ENCODE measurements around the gene IFRD2. TPM values are rescaled to one million over a fixed set of nuclear protein-coding genes. Genes with fewer than 3 reads are reported as not detected.

The IFRD2 gene
- total and polyA plus RNA-seq, 10 donors: 40.2 to 76.7 (median 56.3) TPM

DNA sequence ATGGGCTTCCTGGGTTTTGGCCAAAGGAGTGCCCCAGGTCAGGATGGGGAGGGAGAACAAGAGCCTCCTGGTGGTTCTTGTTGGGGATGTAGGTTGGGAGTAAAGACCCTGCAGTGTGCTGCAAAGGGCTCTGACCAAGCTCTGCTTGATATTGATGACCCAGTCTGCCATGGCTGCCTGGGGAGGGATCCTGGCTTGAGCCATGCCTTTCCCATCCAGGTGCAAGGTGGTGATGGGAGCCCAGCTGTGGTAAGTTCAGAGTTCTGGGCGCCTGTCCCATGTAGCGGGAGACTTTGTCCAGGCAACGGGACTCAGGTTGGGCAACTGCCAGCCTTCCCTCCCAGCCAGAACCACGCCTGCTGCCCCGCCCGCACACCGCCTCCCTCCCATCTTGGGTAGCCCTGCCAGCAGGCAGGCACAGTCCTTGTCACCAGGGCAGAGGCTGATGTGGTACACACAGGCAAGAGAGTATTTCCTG is 53.6 kb downstream of the IFRD2 start:
- H3K36me3 ChIP-seq: peaks cover 0 to 38% (median 11%) of the 10 kb centered on the region in 6 donors
- intact Hi-C loops (cut with DNase I; ENCODE audit: low total_unique reads): loop anchor here (10.0 kb wide), 1 partner anchor 86 kb away; the partner anchor contains the start of genes HYAL2 and TUSC2
- no peaks in the 10 kb centered on the region for H3K9me3 ChIP-seq
- 25 to 54% (median 28%) methylated on average over 7 of the region's 7 CpGs; no CpG with 5 or more reads in 1 of the 5 donors for WGBS, 5 donors
- peaks cover 58 to 77% (median 70%) of the 10 kb centered on the region in 6 donors for H3K4me1 ChIP-seq
- peak; percentile 92 for DNase-seq
- no peaks in the 10 kb centered on the region for H3K27me3 ChIP-seq (replicated peaks in 1 of 7)
- TF ChIP-seq, protein P1, sequence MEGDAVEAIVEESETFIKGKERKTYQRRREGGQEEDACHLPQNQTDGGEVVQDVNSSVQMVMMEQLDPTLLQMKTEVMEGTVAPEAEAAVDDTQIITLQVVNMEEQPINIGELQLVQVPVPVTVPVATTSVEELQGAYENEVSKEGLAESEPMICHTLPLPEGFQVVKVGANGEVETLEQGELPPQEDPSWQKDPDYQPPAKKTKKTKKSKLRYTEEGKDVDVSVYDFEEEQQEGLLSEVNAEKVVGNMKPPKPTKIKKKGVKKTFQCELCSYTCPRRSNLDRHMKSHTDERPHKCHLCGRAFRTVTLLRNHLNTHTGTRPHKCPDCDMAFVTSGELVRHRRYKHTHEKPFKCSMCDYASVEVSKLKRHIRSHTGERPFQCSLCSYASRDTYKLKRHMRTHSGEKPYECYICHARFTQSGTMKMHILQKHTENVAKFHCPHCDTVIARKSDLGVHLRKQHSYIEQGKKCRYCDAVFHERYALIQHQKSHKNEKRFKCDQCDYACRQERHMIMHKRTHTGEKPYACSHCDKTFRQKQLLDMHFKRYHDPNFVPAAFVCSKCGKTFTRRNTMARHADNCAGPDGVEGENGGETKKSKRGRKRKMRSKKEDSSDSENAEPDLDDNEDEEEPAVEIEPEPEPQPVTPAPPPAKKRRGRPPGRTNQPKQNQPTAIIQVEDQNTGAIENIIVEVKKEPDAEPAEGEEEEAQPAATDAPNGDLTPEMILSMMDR (IDR thresholded peaks at IDR 0.05 in 8 of 11, conservative IDR thresholded peaks at IDR 0.05 in 3 of 11): peak in 1 of 11 experiments; percentile 17
- TF ChIP-seq POLR2A (IDR thresholded peaks at IDR 0.05): no peak
- TF ChIP-seq POLR2AphosphoS5 (IDR thresholded peaks at IDR 0.05): peak; percentile 64 to 80 (median 68)
- peak overlapping the region; percentile 94 to 99 (median 96) for H3K27ac ChIP-seq
- H3K4me3 ChIP-seq: peak overlapping the region; percentile 87 to 98 (median 92)

GRCh38 chr3:50237754-50238548 is 54.3 kb downstream of the IFRD2 start:
- Histone ChIP-seq H3K4me3 (peak overlapping the region; percentile 87 to 98 (median 92)), H3K27me3 (replicated peaks in 1 of 7) (no peaks in the 10 kb centered on the region), H3K4me1 (peaks cover 52 to 76% (median 64%) of the 10 kb centered on the region in 6 donors), H3K36me3 (peaks cover 0 to 37% (median 11%) of the 10 kb centered on the region in 6 donors), H3K9me3 (no peaks in the 10 kb centered on the region), H3K27ac (peak overlapping the region; percentile 94 to 99 (median 96))
- intact Hi-C loops (cut with DNase I; ENCODE audit: low total_unique reads): loop anchor here (10.0 kb wide), 1 partner anchor 87 kb away; the partner anchor contains the start of genes HYAL2 and TUSC2
- TF ChIP-seq, protein P1 (IDR thresholded peaks at IDR 0.05 in 8 of 11, conservative IDR thresholded peaks at IDR 0.05 in 3 of 11): peak in 1 of 11 experiments; percentile 30
- TF ChIP-seq POLR2AphosphoS5 (IDR thresholded peaks at IDR 0.05): peak; percentile 93 to 98 (median 96)
- TF ChIP-seq POLR2A (IDR thresholded peaks at IDR 0.05): peak in 1 of 3 donors; percentile 75
- peak; percentile 99 for DNase-seq
- WGBS, 5 donors: 0 to 1% (median 1%) methylated on average over 11 to 31 of the region's 31 CpGs

Other genes starting within 250 kb of the IFRD2 start
- gene RBM5, start 203.5 kb downstream of the IFRD2 start, total RNA-seq: 100 to 1,000 TPM; 196 to 381 (median 263) TPM
- gene RBM5, start 203.5 kb downstream of the IFRD2 start, polyA plus RNA-seq: 100 to 1,000 TPM in 2 of 3 donors, 10 to 100 TPM in 1; 79.2 to 190 (median 149) TPM
- 100 to 1,000 TPM in 3 of 7 donors, 10 to 100 TPM in 4; 56.1 to 205 (median 98.8) TPM for gene SEMA3F, start 137.1 kb downstream of the IFRD2 start, total RNA-seq
- 10 to 100 TPM; 16.9 to 34.2 (median 31.7) TPM for gene SEMA3F, start 137.1 kb downstream of the IFRD2 start, polyA plus RNA-seq
- under 1 TPM in 2 of 7 donors, not detected in 5; 0.18 to 0.44 TPM for gene GNAT1, start 100.8 kb downstream of the IFRD2 start, total RNA-seq
- under 1 TPM in 1 of 3 donors, not detected in 2; 0.05 TPM for gene GNAT1, start 100.8 kb downstream of the IFRD2 start, polyA plus RNA-seq
- gene SLC38A3, start 87.2 kb downstream of the IFRD2 start, total RNA-seq: not detected
- under 1 TPM in 2 of 3 donors, not detected in 1; 0.02 to 0.07 TPM for gene SLC38A3, start 87.2 kb downstream of the IFRD2 start, polyA plus RNA-seq
- gene GNAI2, start 56.2 kb downstream of the IFRD2 start, total RNA-seq: 100 to 1,000 TPM; 276 to 466 (median 385) TPM
- gene GNAI2, start 56.2 kb downstream of the IFRD2 start, polyA plus RNA-seq: 100 to 1,000 TPM; 147 to 232 (median 170) TPM
- gene SEMA3B, start 23.3 kb downstream of the IFRD2 start, total RNA-seq: 10 to 100 TPM in 1 of 7 donors, 1 to 10 TPM in 6; 2.2 to 13.9 (median 4.5) TPM
- gene SEMA3B, start 23.3 kb downstream of the IFRD2 start, polyA plus RNA-seq: 10 to 100 TPM in 1 of 3 donors, 1 to 10 TPM in 2; 2.7 to 14.5 (median 3.4) TPM
- under 1 TPM in 1 of 7 donors, not detected in 6; 0.46 TPM for gene LSMEM2, start 13.3 kb downstream of the IFRD2 start, total RNA-seq
- under 1 TPM; 0.06 to 0.29 (median 0.20) TPM for gene LSMEM2, start 13.3 kb downstream of the IFRD2 start, polyA plus RNA-seq
- gene HYAL3, start 7.0 kb upstream of the IFRD2 start, total RNA-seq: 1 to 10 TPM in 6 of 7 donors, under 1 TPM in 1; 0.73 to 3.8 (median 2.7) TPM
- 1 to 10 TPM; 1.4 to 2.4 (median 2.1) TPM for gene HYAL3, start 7.0 kb upstream of the IFRD2 start, polyA plus RNA-seq
- 10 to 100 TPM in 6 of 7 donors, 1 to 10 TPM in 1; 7.8 to 15.1 (median 11.8) TPM for gene NAA80, start 7.0 kb upstream of the IFRD2 start, total RNA-seq
- gene NAA80, start 7.0 kb upstream of the IFRD2 start, polyA plus RNA-seq: 10 to 100 TPM; 12.4 to 15.5 (median 15.2) TPM
- 100 to 1,000 TPM in 5 of 7 donors, 10 to 100 TPM in 2; 46.8 to 172 (median 122) TPM for gene HYAL1, start 11.1 kb upstream of the IFRD2 start, total RNA-seq
- 10 to 100 TPM; 18.2 to 49.4 (median 46.6) TPM for gene HYAL1, start 11.1 kb upstream of the IFRD2 start, polyA plus RNA-seq
- gene HYAL2, start 30.3 kb upstream of the IFRD2 start, total RNA-seq: 100 to 1,000 TPM; 192 to 746 (median 523) TPM
- gene HYAL2, start 30.3 kb upstream of the IFRD2 start, polyA plus RNA-seq: 100 to 1,000 TPM; 108 to 155 (median 123) TPM
- 10 to 100 TPM; 19.4 to 33.6 (median 24.4) TPM for gene TUSC2, start 35.8 kb upstream of the IFRD2 start, total RNA-seq
- 10 to 100 TPM; 20.6 to 36.5 (median 34.4) TPM for gene TUSC2, start 35.8 kb upstream of the IFRD2 start, polyA plus RNA-seq
- gene RASSF1, start 48.4 kb upstream of the IFRD2 start, total RNA-seq: 100 to 1,000 TPM in 1 of 7 donors, 10 to 100 TPM in 6; 48.3 to 113 (median 63.3) TPM
- gene RASSF1, start 48.4 kb upstream of the IFRD2 start, polyA plus RNA-seq: 10 to 100 TPM; 59.3 to 83.7 (median 81.4) TPM
- 1 to 10 TPM in 3 of 7 donors, under 1 TPM in 3, not detected in 1; 0.60 to 2.2 (median 1.1) TPM for gene ZMYND10, start 53.3 kb upstream of the IFRD2 start, total RNA-seq
- 1 to 10 TPM in 2 of 3 donors, under 1 TPM in 1; 0.56 to 2.1 (median 1.6) TPM for gene ZMYND10, start 53.3 kb upstream of the IFRD2 start, polyA plus RNA-seq
- gene NPRL2, start 58.3 kb upstream of the IFRD2 start, total RNA-seq: 10 to 100 TPM; 17.8 to 31.2 (median 22.7) TPM
- gene NPRL2, start 58.3 kb upstream of the IFRD2 start, polyA plus RNA-seq: 10 to 100 TPM; 22.1 to 28.2 (median 23.0) TPM
- 10 to 100 TPM; 18.7 to 33.7 (median 24.9) TPM for gene CYB561D2, start 58.4 kb upstream of the IFRD2 start, total RNA-seq
- 10 to 100 TPM; 26.8 to 35.2 (median 27.2) TPM for gene CYB561D2, start 58.4 kb upstream of the IFRD2 start, polyA plus RNA-seq
- gene TMEM115, start 67.1 kb upstream of the IFRD2 start, total RNA-seq: 10 to 100 TPM; 22.6 to 49.2 (median 35.1) TPM
- gene TMEM115, start 67.1 kb upstream of the IFRD2 start, polyA plus RNA-seq: 10 to 100 TPM; 14.0 to 22.1 (median 17.2) TPM
- 1 to 10 TPM in 6 of 7 donors, under 1 TPM in 1; 0.85 to 3.2 (median 1.4) TPM for gene CACNA2D2, start 211.2 kb upstream of the IFRD2 start, total RNA-seq
- under 1 TPM; 0.24 to 0.64 (median 0.26) TPM for gene CACNA2D2, start 211.2 kb upstream of the IFRD2 start, polyA plus RNA-seq

All from spleen (tissue), 11 donors.